HT1080 (cell line): ENCODE measurements around the gene CC2D1B. TPM values are rescaled to one million over a fixed set of nuclear protein-coding genes. Genes with fewer than 3 reads are reported as not detected.

Experiments used
- DNase-seq: peaks from one replicate; pipeline ENCODE4 v3.0.0-alpha.2; 2015; ENCODE audit warnings: low read depth
- total RNA-seq: library from RNA; depleted of rRNA; stranded (reverse); fragments of >200 nt; shearing (Covaris generic); gene quantifications from 2 replicates; pipeline ENCODE4 v1.2.3, GENCODE V29; 2014

CC2D1B gene
- total RNA-seq, 1 experiment from 2014 or later = 39.0 TPM

DNA sequence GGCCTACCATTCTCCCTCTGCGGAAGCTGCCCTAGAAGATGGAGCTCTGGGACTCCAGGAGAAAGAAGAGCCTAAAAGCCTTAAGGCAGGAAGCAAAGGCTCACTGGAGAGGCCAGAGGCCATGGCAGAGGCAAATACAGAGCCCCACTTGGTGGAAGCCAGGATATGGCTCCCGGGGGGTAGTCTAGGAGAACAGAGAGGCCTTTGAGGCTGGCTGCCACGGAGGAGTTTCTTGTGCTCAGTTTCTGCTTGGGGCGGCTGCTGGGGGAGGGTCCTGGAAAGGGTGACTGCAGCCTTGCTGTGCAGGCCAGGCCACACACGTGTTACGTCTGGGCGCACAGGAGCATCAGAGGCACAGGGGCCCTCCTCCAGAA, 5.4 kb downstream of the CC2D1B start:
- DNase-seq = no peak

DNA sequence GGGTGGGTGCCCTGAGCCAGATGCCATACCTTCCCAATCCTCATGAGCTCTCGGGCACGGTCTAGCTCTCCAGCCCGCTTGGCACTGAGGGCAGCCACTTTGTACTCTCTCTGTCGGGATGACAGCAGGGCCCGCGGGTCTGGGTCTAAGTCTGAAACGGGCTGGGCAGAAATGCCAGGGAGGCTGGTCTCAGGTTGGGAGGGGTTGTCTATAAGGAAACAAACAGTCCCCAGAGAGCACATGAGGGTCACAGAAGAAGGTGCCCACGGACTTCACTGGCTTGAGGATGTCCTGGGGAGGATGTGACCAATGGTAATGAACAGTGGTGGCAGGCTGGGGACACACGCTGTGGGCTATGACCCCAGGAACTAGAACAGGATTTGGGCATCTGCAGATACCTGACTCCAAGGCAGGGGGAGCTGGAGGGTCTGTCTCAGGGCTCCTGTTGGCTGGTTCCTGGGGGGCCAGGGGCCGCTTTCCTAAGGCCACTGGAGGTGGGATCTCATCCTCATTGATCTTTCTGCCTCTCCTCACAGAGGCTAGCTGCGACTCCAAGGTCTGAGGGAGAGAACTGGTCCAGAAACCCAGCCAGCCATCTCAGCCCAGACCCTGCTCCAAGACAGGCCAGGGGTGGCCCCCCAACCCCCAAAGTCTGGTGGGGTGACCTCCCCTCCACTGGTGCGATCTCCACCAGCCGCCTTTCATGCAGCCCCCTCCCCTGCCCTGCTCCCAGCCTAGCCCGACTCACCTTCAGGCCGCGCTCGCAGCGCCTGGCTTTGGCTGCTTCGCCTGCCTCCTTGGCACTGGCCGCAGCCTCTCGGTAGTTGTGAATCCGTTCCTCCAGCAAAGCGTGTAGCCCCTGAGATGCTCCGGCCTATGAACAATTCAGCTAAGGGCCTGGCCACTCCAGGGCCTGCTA, 6.1 kb downstream of the CC2D1B start:
- no peak for DNase-seq

DNA sequence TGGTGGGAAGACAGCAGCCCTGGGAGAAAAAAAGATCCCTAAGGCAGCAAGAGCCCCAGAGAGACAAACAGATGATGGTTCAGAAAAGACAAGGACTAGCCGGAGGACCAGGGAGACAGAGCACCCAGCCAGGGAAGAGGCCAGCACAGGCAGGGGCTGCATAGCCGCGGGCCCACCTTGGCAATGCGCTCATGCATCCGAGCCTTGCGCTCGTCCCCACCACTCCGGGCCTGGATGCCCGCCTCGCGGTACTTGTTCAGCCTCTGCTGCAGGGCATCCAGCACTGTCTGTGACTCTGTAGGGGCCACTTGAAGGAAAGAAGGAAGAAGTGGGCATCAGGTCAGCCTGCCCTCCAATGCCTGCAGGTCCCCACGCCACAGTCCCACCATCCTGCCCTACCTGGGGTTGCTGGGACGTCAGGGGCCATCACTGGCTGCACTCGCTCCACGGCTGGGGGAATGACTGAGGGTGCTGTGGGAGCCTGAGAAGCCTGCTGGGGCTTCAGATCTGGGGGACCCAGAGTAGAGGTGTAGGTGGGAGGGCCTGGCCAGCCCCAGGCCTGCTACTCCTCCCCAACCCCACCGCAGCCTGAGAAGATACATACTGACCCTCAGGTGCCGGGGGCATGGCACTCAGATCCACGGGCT, 7.0 kb downstream of the CC2D1B start:
- no peak for DNase-seq

DNA sequence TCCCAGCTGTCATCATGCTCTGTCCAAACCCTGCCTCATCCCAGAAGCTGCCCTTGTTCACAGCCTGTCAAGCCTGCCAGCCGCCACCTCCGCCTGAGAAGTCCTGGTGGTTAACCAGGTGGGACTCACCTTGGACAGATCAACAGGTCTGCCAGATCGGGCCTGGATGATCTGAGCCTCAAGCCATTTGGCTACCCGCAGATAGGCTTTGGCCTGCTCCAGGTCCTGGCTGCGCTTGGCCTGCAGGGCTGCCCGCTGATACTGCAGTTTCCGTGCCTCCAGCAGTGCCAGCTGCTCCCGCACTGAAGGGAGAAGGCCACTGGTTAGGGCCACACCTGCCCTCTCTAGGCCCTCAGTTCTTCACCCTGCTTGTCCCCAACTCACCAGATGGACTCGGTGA, 8.6 kb downstream of the CC2D1B start:
- no peak for DNase-seq

DNA sequence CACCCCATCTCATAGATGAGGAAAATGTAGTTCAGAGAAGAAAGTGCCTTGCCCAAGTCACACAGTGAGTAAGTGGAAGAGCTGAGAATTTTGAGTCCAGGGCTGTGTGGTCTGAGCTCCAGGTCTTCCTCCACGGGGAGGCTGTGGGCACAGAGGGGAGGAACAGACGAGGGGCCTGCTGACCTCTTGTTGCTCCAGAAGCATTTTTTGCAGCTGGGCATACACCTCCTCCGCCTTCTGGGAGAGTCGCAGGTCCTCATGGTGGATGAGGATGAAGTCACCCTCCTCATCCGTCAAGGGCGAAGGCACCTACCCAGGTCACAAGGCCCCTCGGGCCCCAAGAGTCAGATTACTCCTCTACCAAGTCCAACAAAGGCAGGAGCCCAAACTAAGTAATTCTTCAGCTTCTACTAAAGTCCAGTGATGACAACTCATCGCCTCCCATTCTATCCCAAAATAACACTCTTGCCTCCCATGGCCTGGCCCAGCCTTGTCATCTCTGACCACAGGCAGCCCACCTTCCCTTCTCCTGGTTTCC, 9.1 kb downstream of the CC2D1B start:
- DNase-seq = no peak

DNA sequence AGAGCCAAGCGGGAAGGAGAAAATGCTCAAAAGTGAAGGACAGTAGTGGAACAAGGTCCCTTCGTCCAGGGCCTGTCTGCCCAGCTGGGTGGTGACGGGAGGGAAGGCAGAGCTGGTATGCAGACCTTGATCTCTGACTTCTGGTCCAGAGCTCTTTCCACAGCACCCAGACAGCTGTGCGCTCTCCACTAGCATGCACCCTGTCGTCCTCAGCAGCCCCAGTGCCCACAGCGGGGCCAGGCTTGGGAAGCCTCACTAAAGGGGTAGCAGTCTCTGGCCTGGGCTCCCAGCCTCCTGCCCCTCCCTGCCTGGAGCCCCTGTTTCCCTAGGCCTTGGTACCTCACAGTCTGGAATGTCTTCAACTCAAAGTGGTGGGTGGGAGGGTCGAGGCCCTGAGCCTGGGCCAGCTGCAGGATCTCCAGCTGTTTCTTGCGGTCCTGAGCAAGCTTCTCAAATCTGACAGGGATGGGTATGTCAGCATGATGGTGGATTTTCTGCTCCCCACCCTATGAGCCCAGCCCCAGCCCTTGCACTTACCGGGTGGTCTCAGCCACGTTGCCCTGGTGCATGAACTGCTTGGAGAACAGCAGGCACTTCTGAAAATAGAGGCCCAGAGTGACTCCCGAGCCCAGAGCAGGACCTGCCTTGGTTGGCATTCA, 10.0 kb downstream of the CC2D1B start:
- no peak for DNase-seq

DNA sequence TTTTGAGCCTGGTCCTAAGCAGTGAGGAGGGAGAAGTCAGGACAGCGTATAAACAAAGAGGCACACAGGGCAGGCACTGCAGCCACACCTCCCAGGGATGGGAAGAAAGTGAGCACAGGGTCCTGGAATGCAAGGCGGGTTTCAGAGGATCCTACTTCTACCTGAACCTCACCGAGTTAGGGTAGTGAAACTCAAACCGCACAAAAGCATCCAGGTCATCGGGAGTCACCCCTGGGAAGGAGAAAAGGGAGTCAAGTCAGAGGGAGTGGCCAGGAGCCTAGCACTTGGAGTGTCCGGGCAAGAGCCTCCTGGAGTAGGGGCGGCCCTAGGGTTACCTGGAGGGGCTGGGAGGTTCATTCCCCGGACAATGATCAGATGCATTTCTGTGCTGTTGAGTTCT, 10.6 kb downstream of the CC2D1B start:
- no peak for DNase-seq

DNA sequence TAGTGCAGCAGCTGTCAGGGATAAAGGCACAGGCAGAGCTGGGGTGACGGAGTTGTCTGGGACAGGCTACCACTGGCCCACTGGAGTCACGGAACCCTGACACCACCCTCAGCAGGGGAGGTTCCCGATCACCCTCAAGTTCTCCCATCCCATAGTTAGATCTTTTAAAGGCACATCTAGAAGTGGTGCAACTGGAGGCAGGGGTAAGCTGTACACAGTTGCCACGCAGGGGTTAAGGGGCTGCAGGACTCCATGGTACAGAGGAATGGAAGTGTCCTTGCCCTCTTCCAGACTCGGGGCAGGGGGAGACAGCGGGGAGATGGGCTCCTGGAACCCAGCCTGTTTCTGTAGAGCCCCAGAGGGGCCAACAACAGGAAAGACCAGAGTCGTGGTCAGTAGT, 13.3 kb downstream of the CC2D1B start:
- no peak for DNase-seq

DNA sequence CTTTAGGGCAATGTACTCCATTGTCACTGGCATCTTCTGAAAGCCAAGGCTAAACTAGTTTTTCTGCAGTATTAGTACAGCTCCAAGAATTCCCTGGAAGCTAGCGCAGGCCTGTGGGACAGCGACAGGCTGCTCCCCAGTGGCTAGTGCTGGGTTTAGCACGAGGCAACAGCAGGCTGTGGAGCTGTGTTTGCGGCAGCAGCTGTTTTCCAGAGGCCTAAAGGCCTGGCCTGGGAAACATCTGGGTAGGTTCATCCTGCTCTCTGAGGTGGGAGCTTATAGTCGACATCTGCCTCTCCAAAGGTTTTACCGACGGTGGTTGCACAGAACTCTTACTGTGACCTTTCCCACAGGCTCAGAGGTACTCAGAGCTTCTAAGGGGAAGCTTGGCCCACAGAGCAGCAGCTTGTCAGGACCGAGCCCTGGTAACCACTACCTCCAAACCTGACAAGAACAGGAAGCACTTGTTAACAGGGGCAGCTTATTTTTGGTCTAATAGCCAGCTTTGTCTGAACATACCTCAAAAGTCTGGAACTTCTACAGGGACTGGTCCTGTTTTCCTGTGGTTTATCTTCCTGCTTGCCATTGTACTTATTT, 17.2 kb downstream of the CC2D1B start:
- DNase-seq = no peak

DNA sequence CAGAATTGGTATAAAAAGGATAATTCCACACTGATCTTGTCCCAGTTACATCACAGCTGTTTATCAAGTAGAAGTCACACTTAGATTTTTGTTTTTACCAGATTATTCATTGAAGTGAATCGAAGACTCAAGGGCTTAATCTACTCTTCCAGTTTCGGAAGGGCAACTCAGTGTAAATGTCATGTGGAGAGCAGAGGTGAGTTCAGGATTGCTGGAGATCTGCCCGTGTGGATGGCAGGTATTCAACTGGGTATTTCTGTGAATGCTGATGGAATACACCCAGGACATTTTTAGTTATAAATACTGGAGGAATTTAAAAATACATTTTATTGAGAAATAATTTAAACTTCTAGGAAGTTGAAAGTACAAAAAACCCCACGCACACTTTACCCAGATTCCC, 19.4 kb downstream of the CC2D1B start:
- no peak for DNase-seq

DNA sequence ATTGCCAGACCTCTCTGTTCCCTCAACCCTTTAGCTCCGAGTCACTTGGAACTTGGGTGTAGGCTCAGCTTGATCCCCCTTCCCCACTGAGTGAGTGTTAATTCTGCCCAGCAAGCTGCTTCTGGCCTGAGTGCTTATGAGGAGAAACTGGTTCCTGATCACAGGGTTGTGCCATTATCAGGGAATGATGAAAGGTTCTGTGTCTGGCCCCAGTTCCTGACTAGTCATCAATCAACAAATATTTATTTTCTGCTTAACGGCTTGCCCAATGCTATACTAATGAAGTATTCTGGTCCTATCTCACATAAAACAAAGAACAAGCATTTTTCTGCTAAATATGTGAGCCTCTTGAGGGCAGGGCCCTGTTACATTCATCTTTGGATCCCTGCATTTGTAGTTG, 20.8 kb downstream of the CC2D1B start:
- DNase-seq = no peak

DNA sequence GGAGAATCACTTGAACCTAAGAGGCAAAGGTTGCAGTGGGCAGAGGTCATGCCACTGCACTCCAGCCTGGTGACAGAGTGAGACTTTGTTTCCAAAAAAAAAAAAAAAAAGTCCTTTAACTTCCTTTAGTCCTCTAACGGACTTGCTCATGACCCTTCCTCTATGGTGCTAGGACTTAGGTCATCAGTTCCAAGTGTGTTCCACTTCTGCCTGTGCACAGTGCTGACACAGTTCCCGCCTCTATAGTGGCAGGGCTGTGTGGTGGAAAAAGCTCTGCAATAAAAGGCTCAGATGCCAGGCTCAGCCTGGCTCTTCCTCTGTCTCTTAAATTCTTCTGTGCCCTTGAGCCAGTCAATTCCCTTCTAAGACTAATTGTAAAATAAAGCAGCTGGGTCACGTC, 22.0 kb downstream of the CC2D1B start:
- no peak for DNase-seq

DNA sequence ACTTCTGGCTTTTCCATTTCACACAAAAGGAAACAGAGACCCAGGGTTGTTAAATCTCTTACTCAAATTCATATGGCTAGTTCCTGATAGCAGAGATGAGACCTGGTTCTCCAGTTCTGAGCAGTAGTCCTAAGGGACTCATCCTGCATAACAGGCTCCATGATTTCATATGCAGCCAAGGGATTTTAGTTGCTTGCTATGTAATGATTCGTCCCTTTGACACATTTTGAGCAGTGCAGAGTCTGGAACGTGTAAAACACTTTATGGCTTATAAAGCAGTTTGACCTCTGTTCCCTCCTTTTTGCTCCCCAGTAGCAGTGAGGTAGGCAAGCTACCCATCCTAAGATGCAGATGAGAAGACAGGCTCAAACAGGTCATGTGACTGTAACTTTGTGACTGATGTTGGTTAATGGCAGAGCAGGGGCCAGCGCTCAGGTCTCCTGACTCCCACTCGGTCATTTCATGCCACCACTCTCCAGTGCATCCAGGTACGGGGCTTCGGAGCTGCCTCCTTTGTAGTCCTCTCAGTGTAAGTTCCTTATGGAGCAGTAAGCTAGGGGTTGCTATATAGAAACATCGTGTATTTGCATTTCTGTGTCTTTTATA, 24.2 kb downstream of the CC2D1B start:
- DNase-seq = no peak

DNA sequence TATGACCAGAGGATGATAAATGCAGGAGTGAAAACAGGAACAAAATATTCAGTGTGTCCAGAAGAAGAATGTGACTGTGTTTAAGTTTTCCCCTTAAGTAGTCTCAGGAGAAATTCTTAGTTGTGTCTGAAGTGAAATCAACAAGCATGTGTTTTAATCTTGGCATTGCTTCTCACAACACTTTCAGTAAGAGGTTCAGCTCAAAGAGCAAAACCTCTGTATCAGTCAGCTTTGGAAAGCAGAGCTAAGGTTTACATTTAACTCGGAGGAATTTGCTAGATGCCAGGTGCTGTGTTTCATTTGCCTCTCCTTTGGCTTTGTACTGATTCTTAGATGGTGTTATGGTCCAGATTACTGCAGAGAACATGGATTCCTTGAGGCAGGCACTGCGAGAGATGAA, 28.6 kb downstream of the CC2D1B start:
- DNase-seq = no peak

DNA sequence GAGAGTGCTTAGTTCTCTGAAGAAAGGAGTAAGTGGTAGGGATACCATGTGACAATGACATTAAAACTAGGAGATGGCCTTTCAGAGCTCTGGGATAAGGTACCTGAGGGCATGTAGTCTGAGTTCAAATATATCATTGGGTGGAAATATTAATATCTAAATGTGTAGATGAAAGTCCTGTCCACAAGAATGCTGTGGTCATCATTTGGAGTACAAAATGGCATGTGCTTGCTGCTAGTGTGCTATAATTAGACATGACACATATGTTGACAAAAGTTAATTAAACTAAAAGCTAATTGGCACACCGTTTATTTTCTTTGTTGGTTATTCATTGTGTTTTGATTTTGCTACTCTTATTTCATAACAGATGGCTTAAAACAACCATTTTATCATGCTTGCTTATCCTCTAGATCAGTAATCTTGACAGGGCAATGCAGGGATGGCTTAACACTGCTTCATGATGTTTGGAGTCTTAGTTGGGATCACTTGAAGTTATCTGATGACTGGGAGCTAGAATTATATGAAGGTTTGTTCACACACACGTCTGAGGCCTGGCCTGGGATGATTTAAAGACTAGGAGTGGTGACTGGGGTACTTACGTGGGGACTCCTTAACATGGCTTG, 31.0 kb downstream of the CC2D1B start:
- no peak for DNase-seq

DNA sequence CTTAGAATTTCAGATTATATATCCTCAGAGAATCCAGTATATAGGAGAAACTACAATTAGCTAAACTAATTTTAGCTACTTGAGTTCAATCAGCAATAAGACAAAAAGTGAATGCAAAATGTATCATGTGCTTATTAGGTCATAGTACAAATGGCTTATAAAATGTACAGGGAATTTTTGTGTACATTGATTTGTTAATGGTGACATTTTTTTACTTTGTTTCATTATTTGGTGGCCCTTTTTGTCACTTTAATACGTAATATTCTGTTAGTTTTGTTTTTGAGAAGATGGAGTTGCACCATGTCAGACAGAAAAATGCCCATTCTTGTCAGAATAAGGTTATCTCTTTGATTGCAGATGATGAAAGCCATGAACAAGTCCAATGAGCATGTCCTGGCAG, 33.6 kb downstream of the CC2D1B start:
- no peak for DNase-seq

DNA sequence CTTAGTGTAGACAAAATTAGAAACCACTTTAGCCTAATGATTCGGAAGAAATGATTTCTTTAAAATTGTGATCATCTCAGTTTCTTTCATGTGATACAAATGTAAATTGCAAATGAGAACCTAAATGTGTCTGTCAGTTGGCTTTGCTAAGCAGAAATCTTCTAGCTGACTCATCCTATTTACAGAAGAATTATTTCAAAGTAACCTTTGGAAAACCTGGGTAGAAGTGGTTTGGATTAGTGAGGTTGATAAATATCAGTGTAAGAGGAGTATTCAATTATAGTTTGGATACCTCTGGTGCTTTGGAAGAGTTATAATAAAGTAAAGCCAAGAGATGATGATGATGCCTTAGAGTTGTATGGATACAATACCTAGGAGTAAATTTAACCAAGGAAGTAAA, 37.4 kb downstream of the CC2D1B start:
- DNase-seq = no peak

DNA sequence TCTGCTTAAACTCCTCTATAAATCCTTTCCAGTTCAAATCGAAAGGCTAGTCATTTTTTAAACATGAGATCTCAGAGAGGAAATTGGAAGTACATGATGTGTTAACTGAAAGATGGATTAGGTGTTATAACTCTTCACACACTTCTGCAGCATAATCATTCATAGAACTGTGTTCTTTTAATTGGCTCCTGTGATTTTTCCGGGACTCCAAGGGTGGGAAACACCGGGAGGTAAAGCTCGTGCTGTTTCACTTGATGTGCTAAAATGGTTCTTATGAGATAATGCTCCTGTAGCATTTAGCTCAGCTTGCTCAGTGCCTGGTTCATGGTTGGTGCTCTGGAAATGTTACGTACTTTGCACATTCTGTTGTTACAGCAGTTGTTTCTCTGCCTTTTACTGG, 40.2 kb downstream of the CC2D1B start:
- DNase-seq = no peak

DNA sequence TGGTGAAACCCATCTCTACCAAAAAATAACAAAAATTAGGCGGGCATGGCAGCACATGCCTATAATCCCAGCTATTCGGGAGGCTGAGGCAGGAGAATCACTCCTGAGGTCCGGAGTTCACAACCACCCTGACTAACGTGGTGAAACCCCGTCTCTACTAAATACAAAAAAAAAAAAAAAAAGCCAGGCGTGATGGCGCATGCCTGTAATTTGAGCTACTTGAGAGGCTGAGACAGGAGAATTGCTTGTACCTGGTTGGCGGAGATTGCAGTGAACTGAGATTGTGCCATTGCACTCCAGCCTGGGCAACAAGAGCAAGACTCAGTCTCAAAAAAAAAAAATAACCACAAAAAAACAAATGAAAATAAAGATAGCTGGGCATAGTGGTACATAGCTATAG, 42.3 kb downstream of the CC2D1B start:
- no peak for DNase-seq

DNA sequence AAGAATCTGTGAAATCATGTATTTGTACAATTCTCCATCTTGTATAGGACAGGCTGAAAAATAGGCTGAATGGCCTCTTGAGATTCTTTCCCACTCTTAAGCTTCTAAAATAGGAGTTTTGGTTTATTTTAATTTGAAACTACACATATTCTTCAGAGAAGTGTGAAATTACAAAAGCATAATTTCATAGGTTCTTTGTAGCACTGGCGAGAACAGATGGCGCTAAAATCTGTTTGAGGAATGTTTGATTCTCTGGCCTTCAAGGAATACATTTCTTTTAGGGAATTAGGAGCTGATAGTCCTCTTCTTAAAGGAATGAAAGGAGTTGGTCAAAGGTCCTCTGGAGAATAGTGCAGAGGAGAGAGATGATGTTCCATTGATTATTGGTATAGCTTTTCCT, 44.9 kb downstream of the CC2D1B start:
- no peak for DNase-seq
